A673 (cell line): ENCODE data around the gene MORC4. TPM values are rescaled to one million over a fixed set of nuclear protein-coding genes. Genes with fewer than 3 reads are reported as not detected.
A peak's percentile ranks its signal among the peaks of the same experiment; 100 is the strongest.

Experiments used
- BruUV-seq: library from RNA; stranded (reverse); fragments of 400-500 nt; replicated peaks from 2 replicates; lab custom pipeline; 2021; lab: Mats Ljungman, UMichigan
- CTCF ChIA-PET: fragments of 300-600 bp; sonication (Branson Sonifier 250); formaldehyde crosslinking; loops from one replicate; lab custom pipeline; 2022; ENCODE audit warnings: antibody characterized with exemption; lab: Charles Lee
- POLR2A ChIA-PET: fragments of 300-600 bp; sonication (Branson Sonifier 250); formaldehyde crosslinking; loops from one replicate; lab custom pipeline; 2022; ENCODE audit warnings: antibody characterized with exemption; ENCODE audit not compliant: low non-redundant PET; lab: Charles Lee
- DNase-seq: peaks from one replicate; pipeline ENCODE4 v3.0.0-alpha.2; 2015; ENCODE audit warnings: low spot score
- H3K27ac ChIP-seq: fragments of 200-600 bp; sonication (generic); 2 replicates; pipeline ENCODE4 v1.5.1; 2016; ENCODE audit warnings: mixed run types, low read depth, mild to moderate bottlenecking, mixed read lengths, antibody characterized with exemption, low read length; ENCODE audit not compliant: poor library complexity, severe bottlenecking
- H3K27me3 ChIP-seq: fragments of 200-600 bp; sonication (generic); replicated peaks from 2 replicates; pipeline ENCODE4 v1.6.1; 2017; ENCODE audit warnings: mixed run types, low read depth, mild to moderate bottlenecking, mixed read lengths, antibody characterized with exemption, low read length; ENCODE audit not compliant: insufficient read depth, poor library complexity
- H3K36me3 ChIP-seq: fragments of 200-600 bp; sonication (generic); 2 replicates; pipeline ENCODE4 v1.6.1; 2016; ENCODE audit warnings: mixed run types, mild to moderate bottlenecking, mixed read lengths, antibody characterized with exemption, low read length; ENCODE audit not compliant: insufficient read depth, poor library complexity, severe bottlenecking
- H3K4me1 ChIP-seq: fragments of 200-600 bp; sonication (generic); 2 replicates; pipeline ENCODE4 v1.6.1; 2017; ENCODE audit warnings: mixed run types, mild to moderate bottlenecking, mixed read lengths, antibody characterized with exemption, low read length; ENCODE audit not compliant: insufficient read depth, poor library complexity, severe bottlenecking
- H3K4me3 ChIP-seq: fragments of 200-600 bp; sonication (generic); 2 replicates; pipeline ENCODE4 v1.5.1; 2016; ENCODE audit warnings: low read depth, mixed run types, mild to moderate bottlenecking, mixed read lengths, low read length; ENCODE audit not compliant: poor library complexity, severe bottlenecking
- H3K9me3 ChIP-seq: fragments of 200-600 bp; sonication (generic); 2 replicates; pipeline ENCODE4 v1.6.1; 2016; ENCODE audit warnings: mixed run types, low read depth, mild to moderate bottlenecking, mixed read lengths, antibody characterized with exemption, low read length; ENCODE audit not compliant: poor library complexity, severe bottlenecking
- EZH2 ChIP-seq: fragments of 200-600 bp; sonication (generic); IDR thresholded peaks from 2 replicates; pipeline ENCODE4 v1.6.1; 2017; ENCODE audit warnings: borderline replicate concordance, low read depth, mild to moderate bottlenecking, mixed read lengths, antibody characterized with exemption, low read length; ENCODE audit not compliant: poor library complexity, severe bottlenecking
- intact Hi-C: fragments of 100-400 bp; cut with micrococcal nuclease; formaldehyde crosslinking; loops from one replicate; pipeline ENCODE4 v1.10.0; 2022; ENCODE audit not compliant: unreplicated experiment
- total RNA-seq: library from RNA; stranded (reverse); gene quantifications from 2 replicates; pipeline ENCODE4 v1.2.3, GENCODE V29; 2021
- TF ChIP-seq, protein P1 (sequence below): fragments of 300-800, 200-600 bp; sonication (generic); conservative IDR thresholded peaks from 2 replicates; pipeline ENCODE4 v1.5.1; 2017; ENCODE audit warnings: low read depth, mild to moderate bottlenecking, antibody characterized with exemption, low read length, moderate library complexity, mixed read lengths

The MORC4 gene
- total RNA-seq, 1 experiment from 2014 or later, result 15.9 TPM

DNA sequence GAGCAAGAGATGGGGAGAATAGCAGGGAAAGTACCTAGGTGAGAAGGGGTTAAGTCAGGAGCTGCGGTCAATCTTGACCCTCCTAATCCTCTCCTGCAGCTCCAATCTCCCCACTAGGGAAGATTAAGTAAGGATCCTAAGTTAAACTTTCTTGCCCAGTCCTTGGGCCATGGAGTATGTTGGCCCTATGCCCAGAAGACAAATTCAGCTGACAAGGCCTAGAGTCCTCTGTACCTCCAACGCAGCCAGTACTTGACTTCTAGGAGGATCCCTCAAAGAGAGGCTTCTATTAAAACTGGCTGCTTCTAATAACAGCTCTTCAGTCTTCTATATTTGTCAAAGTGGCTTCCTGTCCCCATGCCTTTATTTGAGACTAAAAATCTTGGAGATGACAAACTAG lies 78.4 kb downstream of the MORC4 start:
- H3K4me3 ChIP-seq, result no peak overlapping the region
- TF ChIP-seq EZH2, result no peak
- TF ChIP-seq, protein P1, sequence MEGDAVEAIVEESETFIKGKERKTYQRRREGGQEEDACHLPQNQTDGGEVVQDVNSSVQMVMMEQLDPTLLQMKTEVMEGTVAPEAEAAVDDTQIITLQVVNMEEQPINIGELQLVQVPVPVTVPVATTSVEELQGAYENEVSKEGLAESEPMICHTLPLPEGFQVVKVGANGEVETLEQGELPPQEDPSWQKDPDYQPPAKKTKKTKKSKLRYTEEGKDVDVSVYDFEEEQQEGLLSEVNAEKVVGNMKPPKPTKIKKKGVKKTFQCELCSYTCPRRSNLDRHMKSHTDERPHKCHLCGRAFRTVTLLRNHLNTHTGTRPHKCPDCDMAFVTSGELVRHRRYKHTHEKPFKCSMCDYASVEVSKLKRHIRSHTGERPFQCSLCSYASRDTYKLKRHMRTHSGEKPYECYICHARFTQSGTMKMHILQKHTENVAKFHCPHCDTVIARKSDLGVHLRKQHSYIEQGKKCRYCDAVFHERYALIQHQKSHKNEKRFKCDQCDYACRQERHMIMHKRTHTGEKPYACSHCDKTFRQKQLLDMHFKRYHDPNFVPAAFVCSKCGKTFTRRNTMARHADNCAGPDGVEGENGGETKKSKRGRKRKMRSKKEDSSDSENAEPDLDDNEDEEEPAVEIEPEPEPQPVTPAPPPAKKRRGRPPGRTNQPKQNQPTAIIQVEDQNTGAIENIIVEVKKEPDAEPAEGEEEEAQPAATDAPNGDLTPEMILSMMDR, result no peak

DNA sequence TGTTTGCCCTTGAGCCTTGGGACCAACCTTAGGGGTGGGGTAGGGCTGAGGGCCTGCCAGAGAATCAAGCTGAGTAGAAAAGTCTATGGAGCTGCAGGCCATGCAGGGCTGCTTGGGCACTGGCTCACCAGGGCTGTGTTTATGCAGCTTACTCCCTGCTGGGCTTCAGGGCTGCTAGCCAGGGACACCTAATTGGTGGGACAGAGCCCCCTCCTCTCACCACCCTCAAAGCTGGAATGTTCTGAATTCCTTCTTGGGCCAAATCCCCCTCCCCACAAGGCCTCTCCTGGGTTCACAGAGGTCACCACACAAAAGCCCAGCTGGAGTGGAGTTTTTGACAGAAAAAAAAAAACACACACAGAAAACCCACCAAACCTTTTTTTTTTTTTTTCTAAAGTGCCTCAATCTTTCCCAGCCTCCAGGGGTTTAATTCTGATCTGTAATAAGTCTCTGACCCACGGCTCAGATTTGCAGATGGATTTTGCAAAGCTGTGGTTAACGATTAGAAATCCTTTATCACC lies 80.0 kb downstream of the MORC4 start, which contains the start of gene CLDN2:
TSS of gene CLDN2 (plus strand) at position 471 of the 521 bp plus-strand sequence. CDS start 7,827 bp downstream, outside the sequence.
- DNase-seq, result no peak
- ChIA-PET POLR2A (no interaction called here), CTCF (no interaction called here)
- Histone ChIP-seq H3K36me3 (no peaks in the 10 kb centered on the region), H3K9me3 (no peaks in the 10 kb centered on the region), H3K4me1 (peaks cover 13% of the 10 kb centered on the region), H3K27ac (no peak within 1 kb of the TSS), H3K4me3 (no peak within 1 kb of the TSS), H3K27me3 (no peaks in the 10 kb centered on the region)
- intact Hi-C loops, result no loop called here
- TF ChIP-seq EZH2, result no peak
- TF ChIP-seq, protein P1, result no peak
- no TSS peak for BruUV-seq

More for the DNA sequence above, 78.4 kb downstream of the MORC4 start:
- H3K27ac ChIP-seq, result no peak overlapping the region
- H3K4me1 ChIP-seq, result peaks cover 13% of the 10 kb centered on the region
- no peak for DNase-seq
- no peaks in the 10 kb centered on the region for H3K9me3 ChIP-seq
- no TSS peak for BruUV-seq
- intact Hi-C loops, result no loop called here
- no peaks in the 10 kb centered on the region for H3K27me3 ChIP-seq
- ChIA-PET POLR2A (no interaction called here), CTCF (no interaction called here)
- no peaks in the 10 kb centered on the region for H3K36me3 ChIP-seq

DNA sequence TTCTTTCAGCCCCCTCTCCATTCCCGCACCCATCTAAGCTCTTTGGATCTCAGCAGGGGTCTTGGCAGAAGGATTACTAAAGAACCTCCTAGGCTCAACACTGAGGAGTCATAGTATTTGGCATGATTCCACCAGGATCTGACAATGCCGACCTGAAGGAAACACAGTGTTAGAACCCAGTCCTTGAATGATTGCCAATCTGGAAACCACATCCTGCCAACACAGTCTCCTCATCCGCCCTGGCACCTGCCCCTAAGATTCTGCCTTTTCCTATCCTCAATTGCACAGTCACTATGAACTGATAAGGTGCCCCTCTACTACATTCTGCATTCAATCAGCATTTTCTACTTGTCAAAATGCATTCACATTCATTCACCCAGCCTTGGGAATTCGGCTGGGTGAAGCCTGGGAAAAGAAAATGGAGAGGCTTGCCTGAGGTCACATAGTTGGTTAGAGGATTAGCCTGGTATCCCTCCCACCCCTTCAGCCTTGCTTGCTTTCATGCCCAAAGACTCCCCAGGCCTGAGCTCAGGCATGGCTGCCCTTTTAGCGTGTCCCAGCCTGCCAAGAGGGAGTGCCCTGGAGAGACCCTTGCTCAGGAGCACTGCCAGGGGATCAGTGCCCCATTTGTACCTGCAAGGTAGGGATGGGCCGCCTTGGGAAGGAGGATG lies 82.0 kb downstream of the MORC4 start:
- Histone ChIP-seq H3K4me1 (peaks cover 13% of the 10 kb centered on the region), H3K9me3 (no peaks in the 10 kb centered on the region), H3K27me3 (no peaks in the 10 kb centered on the region), H3K4me3 (no peak overlapping the region), H3K27ac (no peak overlapping the region), H3K36me3 (no peaks in the 10 kb centered on the region)
- DNase-seq, result peak; percentile 78
- POLR2A ChIA-PET, result no interaction called here
- no TSS peak for BruUV-seq
- TF ChIP-seq EZH2, result no peak
- TF ChIP-seq, protein P1, result no peak
- CTCF ChIA-PET, result no interaction called here
- intact Hi-C loops, result no loop called here
